HL-60 (cell line): ENCODE measurements around the gene IL33.

Experiments used
- DNase-seq, 2 experiments: peaks; one replicate each; pipeline ENCODE4 v3.0.0-alpha.2; 2010 to 2020; ENCODE audit warnings: low read depth in 1 of 2, low spot score in 1 of 2
- H3K27ac ChIP-seq: fragments of 250-450 bp; sonication (Bioruptor Pico); replicated peaks from 2 replicates; pipeline ENCODE4 v1.5.1; 2020; ENCODE audit warnings: mild to moderate bottlenecking, moderate library complexity
- H3K27me3 ChIP-seq: fragments of 250-450 bp; sonication (Bioruptor Pico); 2 replicates; pipeline ENCODE4 v1.5.1; 2021; ENCODE audit warnings: mild to moderate bottlenecking, moderate library complexity; ENCODE audit not compliant: insufficient read depth, poor library complexity, severe bottlenecking
- H3K4me3 ChIP-seq: replicated peaks from 2 replicates; pipeline ENCODE4 v1.5.1; 2011; ENCODE audit warnings: mild to moderate bottlenecking, control low read depth, low read length; ENCODE audit not compliant: insufficient read depth
- GABPA ChIP-seq: IDR thresholded peaks from 2 replicates; pipeline ENCODE4 v1.6.1; 2012; ENCODE audit warnings: low read depth
- POLR2AphosphoS5 ChIP-seq: IDR thresholded peaks from 2 replicates; pipeline ENCODE4 v1.6.1; 2012; ENCODE audit warnings: low read depth
- SPI1 ChIP-seq: IDR thresholded peaks from 2 replicates; pipeline ENCODE4 v1.6.1; 2012; ENCODE audit warnings: low read depth, mild to moderate bottlenecking, borderline replicate concordance
- TF ChIP-seq, protein P1 (sequence below): IDR thresholded peaks from 2 replicates; pipeline ENCODE4 v1.6.1; 2012; ENCODE audit warnings: low read depth; ENCODE audit not compliant: insufficient replicate concordance
- TF ChIP-seq, protein P2 (sequence below): IDR thresholded peaks from one replicate; pipeline ENCODE4 v1.5.1; 2011; ENCODE audit warnings: low read length, control low read depth, inconsistent platforms; ENCODE audit not compliant: insufficient read depth

IL33 gene

GRCh38 chr9:6194934-6195333 lies 20.7 kb upstream of the IL33 start:
- Histone ChIP-seq H3K27ac (no peak overlapping the region), H3K27me3 (peaks cover 9% of the 10 kb centered on the region), H3K4me3 (no peak overlapping the region)
- DNase-seq: no peak
- TF ChIP-seq GABPA (no peak), SPI1 (no peak), POLR2AphosphoS5 (no peak)
- TF ChIP-seq, protein P1, sequence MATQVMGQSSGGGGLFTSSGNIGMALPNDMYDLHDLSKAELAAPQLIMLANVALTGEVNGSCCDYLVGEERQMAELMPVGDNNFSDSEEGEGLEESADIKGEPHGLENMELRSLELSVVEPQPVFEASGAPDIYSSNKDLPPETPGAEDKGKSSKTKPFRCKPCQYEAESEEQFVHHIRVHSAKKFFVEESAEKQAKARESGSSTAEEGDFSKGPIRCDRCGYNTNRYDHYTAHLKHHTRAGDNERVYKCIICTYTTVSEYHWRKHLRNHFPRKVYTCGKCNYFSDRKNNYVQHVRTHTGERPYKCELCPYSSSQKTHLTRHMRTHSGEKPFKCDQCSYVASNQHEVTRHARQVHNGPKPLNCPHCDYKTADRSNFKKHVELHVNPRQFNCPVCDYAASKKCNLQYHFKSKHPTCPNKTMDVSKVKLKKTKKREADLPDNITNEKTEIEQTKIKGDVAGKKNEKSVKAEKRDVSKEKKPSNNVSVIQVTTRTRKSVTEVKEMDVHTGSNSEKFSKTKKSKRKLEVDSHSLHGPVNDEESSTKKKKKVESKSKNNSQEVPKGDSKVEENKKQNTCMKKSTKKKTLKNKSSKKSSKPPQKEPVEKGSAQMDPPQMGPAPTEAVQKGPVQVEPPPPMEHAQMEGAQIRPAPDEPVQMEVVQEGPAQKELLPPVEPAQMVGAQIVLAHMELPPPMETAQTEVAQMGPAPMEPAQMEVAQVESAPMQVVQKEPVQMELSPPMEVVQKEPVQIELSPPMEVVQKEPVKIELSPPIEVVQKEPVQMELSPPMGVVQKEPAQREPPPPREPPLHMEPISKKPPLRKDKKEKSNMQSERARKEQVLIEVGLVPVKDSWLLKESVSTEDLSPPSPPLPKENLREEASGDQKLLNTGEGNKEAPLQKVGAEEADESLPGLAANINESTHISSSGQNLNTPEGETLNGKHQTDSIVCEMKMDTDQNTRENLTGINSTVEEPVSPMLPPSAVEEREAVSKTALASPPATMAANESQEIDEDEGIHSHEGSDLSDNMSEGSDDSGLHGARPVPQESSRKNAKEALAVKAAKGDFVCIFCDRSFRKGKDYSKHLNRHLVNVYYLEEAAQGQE: no peak
- TF ChIP-seq, protein P2, sequence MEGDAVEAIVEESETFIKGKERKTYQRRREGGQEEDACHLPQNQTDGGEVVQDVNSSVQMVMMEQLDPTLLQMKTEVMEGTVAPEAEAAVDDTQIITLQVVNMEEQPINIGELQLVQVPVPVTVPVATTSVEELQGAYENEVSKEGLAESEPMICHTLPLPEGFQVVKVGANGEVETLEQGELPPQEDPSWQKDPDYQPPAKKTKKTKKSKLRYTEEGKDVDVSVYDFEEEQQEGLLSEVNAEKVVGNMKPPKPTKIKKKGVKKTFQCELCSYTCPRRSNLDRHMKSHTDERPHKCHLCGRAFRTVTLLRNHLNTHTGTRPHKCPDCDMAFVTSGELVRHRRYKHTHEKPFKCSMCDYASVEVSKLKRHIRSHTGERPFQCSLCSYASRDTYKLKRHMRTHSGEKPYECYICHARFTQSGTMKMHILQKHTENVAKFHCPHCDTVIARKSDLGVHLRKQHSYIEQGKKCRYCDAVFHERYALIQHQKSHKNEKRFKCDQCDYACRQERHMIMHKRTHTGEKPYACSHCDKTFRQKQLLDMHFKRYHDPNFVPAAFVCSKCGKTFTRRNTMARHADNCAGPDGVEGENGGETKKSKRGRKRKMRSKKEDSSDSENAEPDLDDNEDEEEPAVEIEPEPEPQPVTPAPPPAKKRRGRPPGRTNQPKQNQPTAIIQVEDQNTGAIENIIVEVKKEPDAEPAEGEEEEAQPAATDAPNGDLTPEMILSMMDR: no peak

DNA sequence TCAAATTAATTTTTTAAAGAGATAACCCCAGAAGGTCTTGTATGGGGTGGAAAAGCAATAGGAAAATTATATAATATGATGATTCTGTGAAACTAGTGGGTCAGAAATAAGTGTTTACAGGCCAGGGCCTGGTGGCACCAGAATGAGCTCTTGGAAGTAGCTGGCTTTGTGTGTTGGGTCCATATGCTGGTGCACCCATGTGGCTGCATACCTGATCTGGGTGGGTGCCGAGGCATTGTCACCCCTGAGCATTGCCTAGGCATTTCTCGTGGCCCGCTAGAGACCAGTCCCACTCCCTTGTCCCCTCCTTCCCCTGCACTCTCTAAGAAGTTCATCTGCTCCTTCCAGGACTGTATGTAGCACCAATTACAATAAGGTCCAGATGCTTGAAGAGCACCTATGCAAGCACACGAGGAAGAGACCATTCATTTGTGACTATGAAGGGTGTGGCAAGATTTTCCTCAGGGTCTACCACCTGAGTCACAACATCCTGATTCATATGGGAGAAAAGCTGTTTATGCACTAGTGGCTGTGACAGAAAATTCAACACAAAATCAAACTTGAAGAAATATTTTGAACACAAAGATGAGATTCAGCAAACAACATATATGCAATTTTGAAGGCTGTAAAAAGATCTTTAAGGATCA lies 19.8 kb upstream of the IL33 start:
- peaks cover 9% of the 10 kb centered on the region for H3K27me3 ChIP-seq

GRCh38 chr9:6197330-6197729 lies 18.3 kb upstream of the IL33 start:
- no peak for TF ChIP-seq SPI1
- TF ChIP-seq POLR2AphosphoS5: no peak
- no peak for TF ChIP-seq GABPA
- TF ChIP-seq, protein P1: no peak
- TF ChIP-seq, protein P2: no peak
- peaks cover 4% of the 10 kb centered on the region for H3K27me3 ChIP-seq
- H3K4me3 ChIP-seq: no peak overlapping the region
- no peak for DNase-seq
- no peak overlapping the region for H3K27ac ChIP-seq

More for the DNA sequence above, 19.8 kb upstream of the IL33 start:
- no peak for TF ChIP-seq SPI1
- no peak for TF ChIP-seq GABPA
- no peak for TF ChIP-seq POLR2AphosphoS5
- TF ChIP-seq, protein P1: no peak
- TF ChIP-seq, protein P2: no peak
- Histone ChIP-seq H3K27ac (no peak overlapping the region), H3K4me3 (no peak overlapping the region)
- no peak for DNase-seq
